Measurements from ENCODE around the gene NHEJ1. TPM values are rescaled to one million over a fixed set of nuclear protein-coding genes. Genes with fewer than 3 reads are reported as not detected.

NHEJ1 gene
- total RNA-seq, 1 experiment from 2014 or later: 21.7 TPM

GRCh38 chr2:219081701-219082331, 78.8 kb downstream of the NHEJ1 start:
- H3K9me3 ChIP-seq (replicated peaks): no peaks in the 10 kb centered on the region

GRCh38 chr2:219081096-219081495, 79.5 kb downstream of the NHEJ1 start:
- Histone ChIP-seq H3K9me3 (replicated peaks) (no peaks in the 10 kb centered on the region), H3K27ac (no peak overlapping the region), H3K27me3 (no peaks in the 10 kb centered on the region), H3K36me3 (no peaks in the 10 kb centered on the region), H3K4me3 (no peak overlapping the region), H3K4me1 (peaks cover 12% of the 10 kb centered on the region)
- no peak for DNase-seq

More at GRCh38 chr2:219081701-219082331, 78.8 kb downstream of the NHEJ1 start:
- Histone ChIP-seq H3K4me3 (no peak overlapping the region), H3K4me1 (peaks cover 19% of the 10 kb centered on the region), H3K27ac (no peak overlapping the region), H3K27me3 (no peaks in the 10 kb centered on the region), H3K36me3 (no peaks in the 10 kb centered on the region)
- no peak for DNase-seq

GRCh38 chr2:219079417-219079816, 81.2 kb downstream of the NHEJ1 start:
- H3K9me3 ChIP-seq (replicated peaks): no peaks in the 10 kb centered on the region
- H3K27me3 ChIP-seq: no peaks in the 10 kb centered on the region
- DNase-seq: no peak
- H3K36me3 ChIP-seq: no peaks in the 10 kb centered on the region
- no peak overlapping the region for H3K27ac ChIP-seq
- H3K4me3 ChIP-seq: no peak overlapping the region
- no peaks in the 10 kb centered on the region for H3K4me1 ChIP-seq

GRCh38 chr2:219078951-219079350, 81.7 kb downstream of the NHEJ1 start:
- Histone ChIP-seq H3K27me3 (no peaks in the 10 kb centered on the region), H3K4me3 (no peak overlapping the region), H3K36me3 (no peaks in the 10 kb centered on the region), H3K27ac (no peak overlapping the region), H3K9me3 (replicated peaks) (no peaks in the 10 kb centered on the region), H3K4me1 (no peaks in the 10 kb centered on the region)
- DNase-seq: no peak

- Histone ChIP-seq H3K4me3 (no peak overlapping the region), H3K9me3 (replicated peaks) (no peaks in the 10 kb centered on the region), H3K36me3 (no peaks in the 10 kb centered on the region), H3K27ac (no peak overlapping the region), H3K27me3 (no peaks in the 10 kb centered on the region), H3K4me1 (no peaks in the 10 kb centered on the region)
- DNase-seq: peak in 1 of 2 experiments; percentile 31
These were observed 82.5 kb downstream of the NHEJ1 start for GRCh38 chr2:219078126-219078525.

GRCh38 chr2:219076253-219076652, 84.4 kb downstream of the NHEJ1 start:
- no peaks in the 10 kb centered on the region for H3K4me1 ChIP-seq
- no peaks in the 10 kb centered on the region for H3K36me3 ChIP-seq
- H3K27me3 ChIP-seq: no peaks in the 10 kb centered on the region
- H3K9me3 ChIP-seq (replicated peaks): no peaks in the 10 kb centered on the region
- no peak overlapping the region for H3K4me3 ChIP-seq
- no peak overlapping the region for H3K27ac ChIP-seq
- no peak for DNase-seq

GRCh38 chr2:219073413-219074129, 87.0 kb downstream of the NHEJ1 start:
- no peak overlapping the region for H3K4me3 ChIP-seq
- peak; percentile 72 to 86 for DNase-seq
- H3K27me3 ChIP-seq: no peaks in the 10 kb centered on the region
- H3K36me3 ChIP-seq: no peaks in the 10 kb centered on the region
- H3K4me1 ChIP-seq: no peaks in the 10 kb centered on the region
- H3K27ac ChIP-seq: no peak overlapping the region
- no peaks in the 10 kb centered on the region for H3K9me3 ChIP-seq (replicated peaks)

GRCh38 chr2:219072741-219073250, 87.8 kb downstream of the NHEJ1 start:
- DNase-seq: no peak
- H3K9me3 ChIP-seq (replicated peaks): no peaks in the 10 kb centered on the region

GRCh38 chr2:219071131-219071816, 89.3 kb downstream of the NHEJ1 start:
- DNase-seq: no peak

More at GRCh38 chr2:219072741-219073250, 87.8 kb downstream of the NHEJ1 start:
- H3K36me3 ChIP-seq: no peaks in the 10 kb centered on the region
- no peak overlapping the region for H3K4me3 ChIP-seq
- no peak overlapping the region for H3K27ac ChIP-seq
- H3K27me3 ChIP-seq: no peaks in the 10 kb centered on the region
- no peaks in the 10 kb centered on the region for H3K4me1 ChIP-seq

GRCh38 chr2:219065484-219065883, 95.1 kb downstream of the NHEJ1 start:
- Histone ChIP-seq H3K4me1 (no peaks in the 10 kb centered on the region), H3K4me3 (no peak overlapping the region), H3K9me3 (replicated peaks) (no peaks in the 10 kb centered on the region), H3K27me3 (no peaks in the 10 kb centered on the region), H3K27ac (no peak overlapping the region), H3K36me3 (no peaks in the 10 kb centered on the region)
- no peak for DNase-seq

More at GRCh38 chr2:219071131-219071816, 89.3 kb downstream of the NHEJ1 start:
- Histone ChIP-seq H3K27ac (no peak overlapping the region), H3K4me3 (no peak overlapping the region), H3K9me3 (replicated peaks) (no peaks in the 10 kb centered on the region), H3K27me3 (no peaks in the 10 kb centered on the region), H3K4me1 (no peaks in the 10 kb centered on the region), H3K36me3 (no peaks in the 10 kb centered on the region)

GRCh38 chr2:219062081-219062480, 98.5 kb downstream of the NHEJ1 start:
- Histone ChIP-seq H3K27me3 (no peaks in the 10 kb centered on the region), H3K4me3 (no peak overlapping the region), H3K4me1 (no peaks in the 10 kb centered on the region), H3K36me3 (no peaks in the 10 kb centered on the region), H3K9me3 (replicated peaks) (no peaks in the 10 kb centered on the region), H3K27ac (no peak overlapping the region)
- no peak for DNase-seq

- H3K27ac ChIP-seq: no peak within 1 kb of the TSS
- H3K36me3 ChIP-seq: no peaks in the 10 kb centered on the region
- H3K9me3 ChIP-seq (replicated peaks): no peaks in the 10 kb centered on the region
- DNase-seq: no peak
- H3K4me3 ChIP-seq: no peak within 1 kb of the TSS
- no peaks in the 10 kb centered on the region for H3K4me1 ChIP-seq
- no peaks in the 10 kb centered on the region for H3K27me3 ChIP-seq
These were observed 99.5 kb downstream of the NHEJ1 start, which contains the start of gene IHH for GRCh38 chr2:219060821-219061791. IHH (minus strand) TSS chr2:219060921; CDS start chr2:219060467, 454 bp downstream.

GRCh38 chr2:219059725-219060682, 100.6 kb downstream of the NHEJ1 start:
- H3K9me3 ChIP-seq (replicated peaks): no peaks in the 10 kb centered on the region
- no peaks in the 10 kb centered on the region for H3K36me3 ChIP-seq
- no peaks in the 10 kb centered on the region for H3K4me1 ChIP-seq
- H3K4me3 ChIP-seq: no peak overlapping the region
- no peaks in the 10 kb centered on the region for H3K27me3 ChIP-seq
- no peak for DNase-seq
- H3K27ac ChIP-seq: no peak overlapping the region
